ENCODE measurements around the gene TEX264.
A peak's percentile ranks its signal among the peaks of the same experiment; 100 is the strongest.
"Not testable (repeated sequence)": the region's sequence is repeated elsewhere in the genome, so short reads cannot be mapped to it uniquely, and the experiment has no call there.

Gene TEX264, protein sequence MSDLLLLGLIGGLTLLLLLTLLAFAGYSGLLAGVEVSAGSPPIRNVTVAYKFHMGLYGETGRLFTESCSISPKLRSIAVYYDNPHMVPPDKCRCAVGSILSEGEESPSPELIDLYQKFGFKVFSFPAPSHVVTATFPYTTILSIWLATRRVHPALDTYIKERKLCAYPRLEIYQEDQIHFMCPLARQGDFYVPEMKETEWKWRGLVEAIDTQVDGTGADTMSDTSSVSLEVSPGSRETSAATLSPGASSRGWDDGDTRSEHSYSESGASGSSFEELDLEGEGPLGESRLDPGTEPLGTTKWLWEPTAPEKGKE

DNA sequence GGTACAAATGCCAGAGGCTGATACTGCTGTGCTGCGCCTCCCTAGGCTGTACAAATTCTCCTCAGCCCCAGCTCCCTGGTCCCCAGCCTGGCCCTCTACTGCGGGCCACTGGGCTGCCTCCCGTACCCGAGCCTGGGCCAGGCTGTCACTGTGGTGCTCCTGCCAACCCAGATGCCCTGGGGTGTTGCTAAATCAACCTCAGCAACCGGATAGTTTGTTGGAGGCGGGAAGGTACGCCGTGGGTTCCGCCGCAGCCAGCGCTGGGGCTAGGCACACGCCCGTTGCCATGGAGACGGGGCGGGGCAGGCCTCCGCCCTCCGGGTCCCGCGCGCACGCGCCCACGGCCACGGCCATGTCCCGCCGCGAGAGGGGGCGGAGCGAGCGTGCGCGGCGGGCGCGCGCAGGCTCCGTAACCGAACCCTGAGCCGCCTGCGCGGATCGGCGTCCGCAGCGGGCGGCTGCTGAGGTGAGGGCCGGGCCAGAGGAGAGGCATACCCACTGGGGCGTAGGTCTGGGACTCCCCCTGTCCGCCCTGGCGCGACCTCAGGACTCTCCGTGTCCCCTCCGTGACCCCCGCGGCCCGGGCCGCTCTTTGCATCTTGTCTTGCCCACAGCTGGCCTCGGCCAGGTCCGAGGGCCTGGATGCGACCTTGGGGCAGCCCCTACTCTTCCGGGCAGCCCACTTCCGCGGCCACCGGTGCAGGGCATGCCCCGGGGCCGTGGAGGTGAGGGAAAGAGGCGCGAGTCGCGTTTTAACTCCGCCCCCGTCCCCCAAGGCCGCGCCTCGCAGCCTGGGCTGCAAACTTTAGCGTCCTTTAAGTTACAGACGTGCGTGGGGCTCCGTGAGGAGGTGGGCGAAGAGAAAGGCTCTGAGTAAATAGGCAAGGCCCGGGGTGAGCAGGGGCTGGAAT, at the start of gene TEX264:
TEX264 (plus strand) TSS at position 430 of the 911 bp plus-strand sequence. CDS start 3,053 bp downstream, outside the sequence.
- no peak for DNase-seq (ENCODE audit: low read depth, low spot score)

- DNase-seq (ENCODE audit: low read depth, low spot score): no peak
Observed at GRCh38 chr3:51622413-51622812, 48.6 kb upstream of the TEX264 start.

DNA sequence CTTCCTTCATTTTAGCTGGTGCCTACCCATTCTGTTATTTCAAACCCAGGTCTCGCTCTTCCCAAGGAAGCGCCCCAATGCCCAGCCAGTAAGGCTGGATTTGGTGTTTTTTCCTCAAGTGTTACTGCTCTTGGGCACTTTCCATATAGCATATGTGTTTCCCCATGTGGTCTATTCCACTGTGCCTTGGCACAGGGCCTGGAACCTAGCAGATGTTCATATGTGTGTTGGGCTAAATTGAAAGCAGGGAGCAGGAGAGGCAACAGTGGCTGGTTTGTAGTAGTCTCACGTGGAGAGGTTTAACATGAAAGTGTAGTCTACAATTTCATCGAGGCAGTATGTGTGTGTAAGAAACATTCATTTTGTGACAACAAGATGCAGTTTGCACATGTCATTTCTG, 48.2 kb upstream of the TEX264 start:
- peak; percentile 45 for DNase-seq (ENCODE audit: low read depth, low spot score)

DNA sequence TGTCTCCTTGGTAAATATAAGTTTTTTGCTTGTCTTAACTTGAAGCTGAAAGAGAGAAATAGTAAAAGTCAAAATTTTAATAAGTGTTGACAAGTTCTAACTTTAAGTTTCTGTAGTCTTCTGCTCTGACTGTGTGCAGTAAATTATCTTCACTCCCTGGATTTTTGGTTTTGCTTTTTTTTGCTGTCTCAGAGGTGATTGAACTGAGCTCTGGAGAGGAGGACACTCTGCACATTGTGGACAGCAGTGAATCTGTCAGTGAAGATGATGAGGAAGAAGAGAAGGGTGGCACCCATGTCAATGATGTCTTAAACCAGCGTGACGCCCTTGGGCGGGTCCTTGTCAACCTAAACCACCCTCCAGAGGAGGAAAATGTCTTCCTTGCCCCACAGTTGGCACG, 40.5 kb upstream of the TEX264 start:
- DNase-seq (ENCODE audit: low read depth, low spot score): no peak

DNA sequence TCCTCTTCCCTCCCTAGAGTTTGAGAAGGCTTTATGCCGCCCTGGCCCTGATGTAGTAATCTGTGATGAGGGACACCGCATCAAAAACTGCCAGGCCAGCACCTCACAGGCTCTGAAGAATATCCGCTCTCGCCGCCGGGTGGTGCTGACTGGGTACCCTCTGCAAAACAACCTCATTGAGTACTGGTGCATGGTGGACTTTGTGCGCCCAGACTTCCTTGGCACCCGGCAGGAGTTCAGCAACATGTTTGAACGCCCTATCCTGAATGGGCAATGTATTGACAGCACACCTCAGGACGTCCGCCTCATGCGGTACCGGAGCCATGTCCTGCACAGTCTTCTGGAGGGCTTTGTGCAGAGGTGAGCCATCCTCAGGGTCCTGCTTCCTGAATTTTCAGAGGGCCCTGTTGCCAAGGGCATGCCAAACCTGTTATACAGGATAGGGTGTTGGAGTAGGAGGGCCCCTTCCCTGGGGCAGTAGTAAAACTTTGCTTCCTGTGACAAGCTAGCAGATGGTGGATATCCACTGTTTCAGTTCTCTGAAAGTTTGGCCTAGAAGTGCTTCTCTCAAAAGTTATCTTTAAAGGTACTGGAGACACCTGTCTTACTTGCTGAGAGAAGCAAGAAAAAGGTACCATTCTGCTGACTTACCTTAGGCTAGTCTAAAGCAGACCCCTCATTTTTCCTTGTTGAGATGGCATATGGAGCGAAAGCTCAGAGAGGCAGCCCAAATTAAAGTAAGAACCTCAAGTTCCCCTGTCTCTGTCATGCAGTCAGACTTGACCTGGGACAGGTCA, 33.7 kb upstream of the TEX264 start:
- no peak for DNase-seq (ENCODE audit: low read depth, low spot score)

- DNase-seq (ENCODE audit: low read depth, low spot score): no peak
Observed at GRCh38 chr3:51637941-51638471, 33.0 kb upstream of the TEX264 start.

DNA sequence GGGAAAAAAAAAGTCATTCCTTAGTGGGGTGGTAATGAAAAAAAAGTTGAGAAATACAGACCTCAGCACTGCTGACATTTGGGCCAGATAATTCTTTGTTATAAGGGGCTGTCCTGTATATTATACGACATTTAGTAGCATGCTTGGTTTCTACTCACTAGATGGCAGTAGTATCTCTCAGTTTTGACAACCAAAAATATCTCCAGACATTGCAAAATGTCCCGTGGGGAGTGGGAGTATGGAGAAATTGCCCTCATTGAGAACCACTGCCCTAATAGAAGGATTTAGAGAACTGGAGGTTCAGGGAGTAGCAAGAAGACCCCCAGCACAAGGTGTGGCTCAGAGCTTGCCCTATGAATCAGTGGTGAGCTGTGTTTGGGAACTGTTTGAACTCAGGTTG, 28.6 kb upstream of the TEX264 start:
- no peak for DNase-seq (ENCODE audit: low read depth, low spot score)

- DNase-seq (ENCODE audit: low read depth, low spot score): no peak
Observed at GRCh38 chr3:51646091-51646490, 25.0 kb upstream of the TEX264 start.

- DNase-seq (ENCODE audit: low read depth, low spot score): not testable (repeated sequence)
Observed at GRCh38 chr3:51652103-51652502, 18.9 kb upstream of the TEX264 start.

- not testable (repeated sequence) for DNase-seq (ENCODE audit: low read depth, low spot score)
Observed at GRCh38 chr3:51653409-51653808, 17.6 kb upstream of the TEX264 start.

- DNase-seq (ENCODE audit: low read depth, low spot score): no peak
Observed at GRCh38 chr3:51657234-51657633, 13.8 kb upstream of the TEX264 start.

GRCh38 chr3:51659942-51660341, 11.1 kb upstream of the TEX264 start:
- no peak for DNase-seq (ENCODE audit: low read depth, low spot score)

GRCh38 chr3:51662456-51662855, 8.6 kb upstream of the TEX264 start:
- DNase-seq (ENCODE audit: low read depth, low spot score): no peak

- no peak for DNase-seq (ENCODE audit: low read depth, low spot score)
Observed at GRCh38 chr3:51668756-51669155, 2.3 kb upstream of the TEX264 start.

- no peak for DNase-seq (ENCODE audit: low read depth, low spot score)
Observed at GRCh38 chr3:51669241-51670052, 1.6 kb upstream of the TEX264 start.

DNA sequence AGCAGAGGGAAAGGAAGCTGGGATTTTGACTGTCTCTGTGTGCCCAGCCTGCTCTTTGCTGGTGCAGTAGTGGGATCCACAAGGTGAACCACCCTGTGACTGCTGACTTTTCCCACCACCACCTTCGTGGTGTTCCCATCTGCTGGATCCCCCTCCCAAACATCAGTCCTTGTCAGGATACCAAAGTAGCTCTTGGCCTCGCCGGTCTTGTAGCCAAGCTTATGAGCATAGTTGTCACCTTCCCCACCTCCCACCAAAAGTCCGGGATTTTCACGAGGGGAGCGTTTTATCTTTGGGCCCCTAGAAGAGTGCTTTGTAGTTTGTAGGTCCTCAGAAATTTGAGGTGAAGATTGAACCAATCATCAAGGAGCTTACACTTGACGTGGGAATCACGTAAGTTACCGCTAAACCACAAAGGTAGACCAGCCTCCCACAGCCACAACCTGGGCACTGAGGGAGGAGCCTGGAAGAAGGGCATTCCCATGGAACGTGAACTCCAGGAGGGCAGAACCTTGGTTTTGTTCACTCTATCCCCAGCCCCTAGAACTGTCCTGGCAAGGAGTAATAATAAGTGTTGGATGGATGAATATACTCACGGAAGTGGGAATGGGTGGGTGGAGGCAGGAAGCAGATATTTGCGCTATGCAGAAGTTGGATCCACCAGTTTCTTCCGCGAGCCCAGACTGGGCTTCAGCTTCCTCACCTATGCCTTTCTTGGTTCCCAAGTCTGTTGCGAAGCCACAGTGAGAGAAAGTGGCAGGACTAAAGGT, 814 bp upstream of the TEX264 start:
- no peak for DNase-seq (ENCODE audit: low read depth, low spot score)

DNA sequence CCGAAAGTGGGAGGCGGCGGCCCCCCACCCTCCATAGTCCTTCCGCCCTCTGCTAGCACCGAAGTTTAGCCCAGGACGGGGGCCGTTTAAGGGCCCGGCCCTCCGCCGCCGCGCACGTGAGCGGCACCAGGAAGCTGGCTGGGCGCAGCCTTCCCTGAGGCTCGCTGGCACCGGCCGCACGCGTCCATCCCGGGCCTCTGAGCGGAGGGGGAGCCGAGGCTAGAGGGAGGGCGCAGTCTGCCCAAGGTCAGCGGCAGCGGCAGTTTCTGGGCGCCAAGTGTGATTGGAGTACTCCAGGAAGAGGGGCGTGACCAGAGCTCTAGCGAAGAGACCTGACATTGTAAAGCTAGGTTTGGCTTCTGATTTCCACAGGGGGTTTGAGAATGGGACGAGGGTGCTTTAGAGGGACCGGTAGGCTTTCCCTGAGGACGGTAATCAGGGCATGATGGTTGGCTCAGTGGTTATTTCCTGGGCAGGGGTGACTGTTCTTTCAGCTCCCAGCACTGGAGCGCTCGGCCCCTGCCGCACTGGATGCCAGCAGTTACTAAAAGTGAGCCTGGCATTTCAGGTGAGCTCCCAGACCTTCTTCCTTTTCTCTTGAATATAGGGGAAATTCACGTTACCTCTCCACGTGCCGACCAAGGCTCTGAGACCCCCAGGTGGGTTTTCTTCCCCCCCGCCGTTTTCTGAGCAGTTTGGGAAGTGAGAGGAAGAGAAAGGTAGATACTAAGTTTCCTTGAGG, 853 bp downstream of the TEX264 start:
- no peak for DNase-seq (ENCODE audit: low read depth, low spot score)

GRCh38 chr3:51673181-51673801, 2.2 kb downstream of the TEX264 start:
- no peak for DNase-seq (ENCODE audit: low read depth, low spot score)

Data from brain pericyte (primary cell).